HG03097 (cell line): ENCODE data around the gene MPDZ.

Source experiments
- ATAC-seq: cut with Tn5 transposase; IDR thresholded peaks from one replicate; pipeline ENCODE4 v1.9.1; 2021; ENCODE audit not compliant: unreplicated experiment, low FRiP score

MPDZ gene

DNA sequence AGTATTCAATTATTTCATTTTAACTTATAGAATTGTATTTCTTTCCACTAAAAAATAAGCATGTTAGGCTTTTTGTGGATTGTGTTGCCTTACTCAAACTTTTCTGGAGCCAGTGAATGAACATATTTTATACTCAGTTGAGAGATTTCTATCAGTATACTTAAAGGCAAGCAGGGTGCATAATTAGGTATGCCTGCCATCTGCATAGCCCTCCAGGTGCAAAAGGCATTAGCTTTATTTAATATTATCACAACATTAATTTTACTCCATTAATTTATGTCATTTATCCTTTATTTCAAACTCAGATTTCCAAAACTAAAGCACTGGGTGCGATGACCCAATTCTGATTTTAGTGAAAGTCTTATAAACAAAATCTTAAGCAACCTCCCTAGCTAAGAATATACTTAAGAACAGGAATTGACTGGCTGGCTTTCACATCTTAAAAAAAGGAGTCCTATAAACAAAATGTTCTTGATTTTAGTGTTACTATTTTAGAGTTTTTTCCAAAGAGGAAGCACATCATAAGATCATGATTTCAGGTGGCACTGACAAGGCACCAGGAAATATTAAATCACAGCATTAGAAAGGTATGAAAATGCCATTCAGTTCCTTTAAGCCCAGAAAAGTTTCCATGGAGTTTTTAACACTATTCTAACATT, 178.4 kb downstream of the MPDZ start:
- ATAC-seq: no peak

DNA sequence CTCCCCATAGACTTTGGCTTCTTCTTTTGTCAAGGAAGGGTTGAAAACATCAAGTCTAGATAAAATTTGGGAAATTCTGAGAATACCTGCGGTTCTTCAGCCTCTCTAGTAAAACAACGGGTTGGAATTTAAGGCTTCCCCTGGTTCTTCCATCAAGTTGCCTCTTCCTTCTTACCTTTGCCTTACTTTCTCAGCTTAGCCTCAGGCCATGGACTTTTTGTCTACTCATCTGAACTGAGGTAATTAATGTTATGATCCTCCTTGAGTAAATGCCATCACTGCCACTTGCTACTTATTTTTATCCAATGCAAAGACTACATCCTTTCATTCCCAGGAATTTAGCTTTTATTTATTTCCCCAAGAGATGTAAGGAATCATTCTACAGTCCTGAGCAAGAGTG, 184.4 kb downstream of the MPDZ start:
- ATAC-seq: no peak

DNA sequence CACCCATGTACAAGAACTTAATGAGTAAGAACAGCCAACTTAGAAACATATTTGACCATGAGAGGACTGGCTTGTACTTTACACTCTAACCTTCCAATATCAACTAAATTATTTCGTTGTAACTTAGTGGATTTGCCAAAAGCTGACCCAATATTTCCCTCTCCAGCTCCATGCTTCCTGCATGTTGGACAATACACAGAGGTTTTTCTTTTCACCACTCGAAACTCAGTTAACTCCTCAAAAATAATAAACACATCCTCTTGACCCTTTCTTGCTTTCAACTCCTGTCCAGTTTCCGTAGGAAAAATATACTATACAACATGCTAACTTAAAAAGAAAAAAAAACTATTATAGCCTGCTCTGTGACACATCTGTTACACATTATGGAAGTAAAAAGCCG, 188.9 kb downstream of the MPDZ start:
- ATAC-seq: no peak

DNA sequence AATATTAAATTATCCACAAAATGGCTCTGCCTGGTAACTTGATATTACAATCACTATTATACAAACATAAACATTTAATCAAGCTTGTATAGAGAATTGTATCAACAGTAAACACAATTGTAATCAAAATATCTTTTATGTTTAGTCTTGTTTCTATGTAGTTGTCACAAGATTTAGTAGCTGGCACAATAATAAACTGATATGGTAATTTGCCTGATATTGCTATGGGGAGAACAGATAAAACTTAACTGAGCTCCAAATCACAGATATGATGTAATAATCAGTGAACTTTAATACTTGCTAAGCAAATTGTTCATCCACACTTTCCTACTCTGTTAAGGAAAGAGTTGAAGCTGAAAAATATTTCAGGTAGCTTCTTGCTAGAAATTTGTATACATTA, 189.8 kb downstream of the MPDZ start:
- no peak for ATAC-seq

DNA sequence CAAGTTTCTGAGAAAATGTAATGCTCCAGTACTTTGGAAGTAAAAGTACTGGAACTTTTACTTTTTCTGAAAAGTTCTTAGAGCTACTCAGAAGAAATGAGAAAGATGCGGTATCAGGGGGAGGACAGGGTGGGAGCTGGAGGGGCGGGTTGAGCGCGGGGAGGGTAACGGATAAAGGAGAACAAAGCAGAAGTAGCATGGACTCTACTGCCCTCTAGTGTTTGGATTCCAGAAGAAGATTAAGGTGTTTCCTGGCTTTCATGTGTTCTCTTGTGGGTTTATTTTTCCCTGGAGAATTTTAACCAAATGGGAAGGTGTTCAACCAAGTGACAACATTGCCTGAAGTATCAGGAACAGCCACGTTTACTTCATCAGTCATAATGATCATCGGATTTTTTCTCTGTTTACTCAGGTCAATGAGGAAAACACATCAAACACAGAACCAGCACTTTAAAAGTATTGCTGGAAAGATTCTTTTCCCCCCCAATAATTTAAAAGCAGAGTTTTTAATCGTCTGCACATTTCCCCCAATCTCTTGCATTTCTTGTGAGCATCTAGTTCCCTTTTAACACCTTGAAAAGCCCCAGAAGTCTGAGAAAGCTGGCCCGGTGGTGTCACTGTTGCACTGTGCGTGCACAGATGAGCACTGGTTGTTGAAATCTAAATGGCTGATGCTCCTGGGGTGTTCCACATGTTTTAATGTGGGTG, 190.6 kb downstream of the MPDZ start:
- ATAC-seq: no peak

DNA sequence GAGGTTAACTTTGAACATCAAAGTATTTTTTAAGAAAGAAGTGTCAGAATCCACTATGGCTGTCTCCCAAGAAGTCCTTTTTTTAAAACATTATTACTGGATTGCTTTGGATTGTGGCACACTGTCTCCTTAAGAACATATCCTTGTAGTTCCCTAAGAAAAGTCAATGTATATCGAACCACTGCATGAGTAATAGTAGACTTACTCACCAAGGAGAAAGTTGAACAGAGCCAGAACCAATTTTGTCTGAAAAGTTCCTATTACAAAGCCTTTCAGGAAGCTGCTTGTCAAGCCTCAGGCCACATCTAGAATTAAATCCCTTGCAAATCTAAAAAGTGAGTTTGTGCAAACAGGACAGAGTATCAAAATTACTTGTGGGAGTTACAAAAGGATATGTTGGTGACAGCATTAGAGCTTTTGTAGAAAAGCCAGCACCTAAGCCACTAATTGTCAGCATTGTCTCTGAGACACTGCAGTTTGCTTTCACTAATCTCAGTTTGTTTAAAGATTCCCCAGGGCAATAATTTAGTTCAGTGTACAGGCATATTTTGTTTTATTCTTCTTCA, 195.4 kb downstream of the MPDZ start:
- ATAC-seq: no peak

DNA sequence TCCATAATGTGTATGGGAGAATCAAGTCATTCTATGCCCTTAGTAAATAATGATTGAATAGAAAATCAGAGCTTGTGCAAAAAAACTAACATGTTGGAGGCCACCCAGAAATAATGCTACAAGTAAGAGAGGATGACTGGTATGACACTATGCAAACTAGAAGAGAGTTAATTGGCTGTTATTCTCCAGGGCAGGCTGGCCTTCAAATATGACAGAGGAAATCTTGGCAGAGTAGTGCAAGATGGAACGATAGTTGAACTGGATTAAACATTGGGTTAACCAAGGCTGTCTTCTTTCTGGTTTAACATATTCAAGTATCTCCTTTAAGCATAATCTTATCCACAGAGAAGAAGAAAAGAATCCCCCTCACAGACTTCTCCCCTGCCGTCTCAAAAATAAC, 196.1 kb downstream of the MPDZ start:
- no peak for ATAC-seq

DNA sequence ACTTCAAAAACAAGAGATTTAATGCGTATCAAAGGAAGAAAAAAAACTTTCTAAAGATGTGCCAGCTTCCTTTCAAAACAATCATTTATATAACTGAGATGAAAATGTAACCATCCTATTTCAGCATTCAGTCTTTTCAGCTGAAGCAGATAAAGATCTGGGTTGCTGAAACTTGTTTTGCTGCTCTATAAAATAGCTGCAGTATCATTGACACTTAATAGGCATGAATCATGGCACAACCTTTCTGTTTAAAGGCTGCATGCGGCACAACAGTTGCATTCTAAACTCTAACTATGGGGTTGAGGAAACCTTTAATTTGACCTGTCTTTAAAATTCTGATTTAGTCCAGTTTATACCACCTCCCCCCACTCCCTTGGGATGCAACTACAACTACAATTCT, 196.7 kb downstream of the MPDZ start:
- no peak for ATAC-seq

DNA sequence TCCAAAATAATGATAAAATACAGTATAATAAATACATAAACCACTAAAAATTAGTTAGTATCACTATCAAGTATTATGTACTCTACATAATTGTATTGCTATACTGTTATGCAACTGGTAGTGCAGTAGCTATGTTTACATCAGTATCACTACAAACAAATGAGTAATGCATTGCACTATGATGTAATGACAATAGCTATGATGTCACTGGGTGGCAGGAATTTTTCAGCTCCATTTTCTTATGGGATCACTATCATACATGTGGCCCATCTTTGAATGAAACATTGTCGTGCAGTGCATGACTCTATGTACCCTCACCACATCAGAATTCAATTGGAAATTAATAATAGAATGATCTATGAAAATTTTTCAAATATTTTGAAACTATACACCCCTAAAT, 201.3 kb downstream of the MPDZ start:
- no peak for ATAC-seq

DNA sequence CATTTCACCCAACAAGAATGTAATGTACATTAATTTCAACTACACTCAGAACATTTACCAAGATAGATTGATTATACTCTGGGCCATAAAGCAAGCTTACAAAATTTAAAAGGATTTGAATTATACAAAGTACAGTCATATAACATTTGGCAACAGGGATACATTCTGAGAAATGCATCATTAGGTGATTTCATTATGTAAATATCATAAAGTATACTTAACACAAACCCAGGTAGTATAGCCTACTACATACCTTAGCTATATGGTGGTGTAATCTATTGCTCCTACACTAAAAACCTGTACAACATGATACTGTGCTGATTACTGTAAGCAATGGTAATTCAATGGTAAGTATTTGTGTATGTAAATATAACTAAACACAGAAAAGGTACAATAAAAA, 202.9 kb downstream of the MPDZ start:
- no peak for ATAC-seq

DNA sequence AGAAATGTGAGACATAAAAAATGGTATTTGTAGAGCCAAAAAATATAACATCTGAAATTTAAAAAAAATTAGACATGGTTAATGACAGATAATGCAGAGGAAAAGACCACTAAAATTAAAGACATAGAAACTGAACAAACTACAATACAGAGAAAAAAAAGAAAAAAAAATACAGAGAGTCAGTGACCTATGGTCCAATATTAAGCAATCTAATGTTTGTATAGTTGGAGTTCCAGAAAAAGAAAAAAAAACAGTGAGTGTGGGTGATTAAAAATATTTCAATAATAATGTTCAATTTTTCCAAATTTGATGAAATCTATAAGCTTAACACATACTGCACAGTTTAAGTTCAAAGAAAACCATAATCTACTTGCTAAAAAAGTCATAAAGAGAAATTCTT, 207.6 kb downstream of the MPDZ start:
- ATAC-seq: no peak

DNA sequence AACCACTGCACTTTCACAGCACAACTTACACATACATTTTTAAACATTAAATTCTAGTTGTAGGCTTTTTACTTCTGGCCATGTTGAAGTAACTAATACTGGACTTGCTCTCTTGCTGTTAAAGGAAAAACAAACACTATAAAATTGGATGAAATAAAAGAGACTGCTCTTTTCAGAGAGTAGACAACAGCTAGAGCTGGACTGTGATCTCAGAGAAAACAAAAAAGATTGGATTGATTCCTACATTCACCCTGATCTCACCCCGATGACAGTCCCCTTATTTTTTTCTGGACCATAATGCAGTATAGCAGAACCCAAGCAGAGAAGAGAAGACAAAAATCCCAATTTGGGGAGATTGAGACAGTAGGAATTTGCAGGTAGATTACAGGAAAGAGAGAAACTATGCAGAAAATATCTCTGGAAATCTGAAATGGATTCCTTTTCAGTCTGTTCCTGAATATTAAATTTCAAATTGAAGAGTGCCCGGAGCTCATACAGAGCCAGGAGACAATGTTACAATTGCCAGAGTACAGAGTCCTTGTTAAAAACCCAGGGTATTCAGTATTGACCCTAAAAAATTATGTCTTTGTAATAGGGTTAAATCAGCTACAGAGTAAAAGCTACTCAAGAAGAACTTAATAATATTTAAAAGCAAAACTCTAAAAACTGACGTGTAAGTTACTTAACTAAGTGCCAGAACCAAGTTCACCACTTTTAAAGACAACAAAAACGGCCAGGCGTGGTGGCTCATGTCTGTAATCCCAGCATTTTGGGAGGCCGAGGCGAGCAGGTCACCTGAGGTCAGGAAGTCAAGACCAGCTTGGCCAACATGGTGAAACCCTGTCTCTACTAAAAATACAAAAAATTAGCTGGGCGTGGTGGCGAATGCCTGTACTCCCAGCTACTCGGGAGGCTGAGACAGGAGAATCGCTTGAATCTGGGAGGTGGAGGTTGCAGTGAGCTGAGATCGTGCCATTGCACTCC, 208.6 kb downstream of the MPDZ start:
- ATAC-seq: no peak

DNA sequence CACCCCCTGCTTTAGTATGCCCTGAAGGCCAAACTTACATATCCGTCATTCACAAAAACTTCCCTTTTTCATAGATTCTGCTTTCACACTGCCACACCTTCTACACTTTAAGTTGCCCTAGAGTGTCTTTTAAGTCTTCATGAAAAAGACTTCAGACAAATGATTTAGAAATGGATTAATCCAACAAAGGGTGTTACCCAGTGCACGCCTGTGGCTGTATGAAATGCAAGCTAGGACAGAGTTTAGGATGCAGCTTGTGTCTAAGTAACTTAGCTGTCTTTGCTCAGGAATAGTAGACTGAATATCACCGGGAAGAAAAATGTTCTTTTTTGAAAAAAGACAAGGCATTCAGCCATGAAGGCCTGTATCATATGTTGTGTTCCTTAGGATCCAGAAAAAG, 210.0 kb downstream of the MPDZ start:
- no peak for ATAC-seq

DNA sequence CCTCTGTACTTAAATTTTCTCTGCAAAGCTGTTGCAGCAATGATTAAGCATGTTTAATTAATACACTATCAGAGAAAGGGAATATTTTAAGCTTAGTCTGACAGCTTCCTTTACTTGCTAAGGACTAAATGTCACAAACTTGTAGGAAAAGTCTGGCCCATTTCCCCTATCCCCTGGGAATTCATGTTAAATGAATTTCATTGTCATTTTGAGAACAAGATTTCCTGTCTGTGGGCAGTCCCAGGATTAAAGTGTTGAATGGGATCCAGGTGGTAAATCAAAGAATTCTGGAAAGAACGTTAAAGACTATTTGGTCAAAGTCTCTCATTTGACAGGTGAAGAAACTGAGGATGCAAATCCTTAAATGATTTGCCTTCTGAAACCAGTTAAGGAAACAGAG, 214.8 kb downstream of the MPDZ start:
- ATAC-seq: no peak

DNA sequence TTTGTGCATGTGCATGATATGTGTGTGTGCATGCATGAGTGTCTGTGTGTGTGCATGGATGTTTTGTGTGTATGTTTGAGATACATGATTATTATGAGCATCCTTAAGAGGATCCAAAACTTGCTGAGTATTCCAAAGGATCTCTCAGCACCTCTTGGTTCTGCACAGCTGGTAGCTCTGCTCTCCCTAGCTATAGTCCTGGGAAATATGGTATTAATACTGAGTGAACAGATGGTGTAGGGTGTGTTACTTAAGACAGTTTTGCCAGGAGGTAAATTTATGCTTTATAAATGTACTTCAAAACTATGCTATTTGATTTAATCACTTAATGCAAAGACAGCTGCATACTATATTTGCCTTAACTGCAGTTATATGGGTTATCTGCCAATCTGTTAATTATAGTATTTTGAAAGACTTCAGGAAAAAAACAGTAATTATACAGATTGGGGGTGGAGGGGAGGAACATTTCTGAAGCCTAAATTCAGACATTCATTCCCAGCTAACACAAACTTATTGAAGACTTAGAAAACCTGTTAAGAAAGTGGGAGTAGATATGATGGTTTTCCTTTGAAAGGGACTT, 215.5 kb downstream of the MPDZ start:
- no peak for ATAC-seq

DNA sequence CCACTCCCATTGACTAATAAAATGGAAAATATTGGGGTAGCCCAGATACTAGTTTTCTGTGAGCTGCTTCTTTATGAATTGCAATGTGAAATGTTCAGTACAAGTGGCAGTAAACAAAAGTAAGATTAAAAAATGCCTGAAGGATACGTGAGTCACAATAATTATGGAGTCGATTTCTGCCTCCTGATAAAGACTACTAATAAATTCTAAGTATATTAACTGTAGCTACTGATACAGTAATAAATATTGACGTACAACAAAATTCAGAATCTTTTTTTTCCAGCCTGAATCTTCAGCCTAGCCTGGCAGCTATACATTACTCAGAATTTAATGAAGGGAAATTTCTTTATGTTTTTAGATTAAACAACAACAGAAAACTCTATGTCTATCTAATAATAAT, 218.1 kb downstream of the MPDZ start:
- ATAC-seq: no peak
